MM.1S (cell line): ENCODE results near the gene CLCN4.

Experiments used
- CTCF ChIP-seq: fragments of 300-600 bp; sonication (generic); IDR thresholded peaks from 2 replicates; pipeline ENCODE4 v1.5.1; 2016; ENCODE audit warnings: antibody characterized with exemption, low read length, mixed read lengths
- EZH2 ChIP-seq: fragments of 300-600 bp; sonication (generic); optimal IDR thresholded peaks from 2 replicates; pipeline ENCODE3; 2017; ENCODE audit warnings: low read depth, mild to moderate bottlenecking, antibody characterized with exemption, low read length, mixed read lengths

GRCh38 chrX:10110316-10110935 lies 46.3 kb upstream of the CLCN4 start:
- TF ChIP-seq CTCF, result no peak
- no peak for TF ChIP-seq EZH2
